OCI-LY7 (cell line): ENCODE measurements around the gene VCL. TPM values are rescaled to one million over a fixed set of nuclear protein-coding genes. Genes with fewer than 3 reads are reported as not detected.

Experiments used
- BruUV-seq: library from RNA; stranded (reverse); fragments of 400-500 nt; replicated peaks from 2 replicates; lab custom pipeline; 2021; lab: Mats Ljungman, UMichigan
- CTCF ChIA-PET: fragments of 300-600 bp; sonication (Branson Sonifier 250); formaldehyde crosslinking; loops from one replicate; lab custom pipeline; 2022; ENCODE audit warnings: antibody characterized with exemption; ENCODE audit not compliant: unreplicated experiment; lab: Charles Lee
- POLR2A ChIA-PET: fragments of 300-600 bp; sonication (Branson Sonifier 250); formaldehyde crosslinking; loops from one replicate; lab custom pipeline; 2022; ENCODE audit warnings: antibody characterized with exemption; lab: Charles Lee
- DNase-seq: peaks from one replicate; pipeline ENCODE4 v3.0.0-alpha.2; 2015; ENCODE audit warnings: low spot score
- H2AFZ ChIP-seq: fragments of 200-600 bp; sonication (generic), shearing (Covaris generic); 2 replicates; pipeline ENCODE4 v1.6.1; 2014; ENCODE audit warnings: mild to moderate bottlenecking, antibody characterized with exemption, low read length, moderate library complexity
- H3K27ac ChIP-seq: fragments of 200-600 bp; sonication (generic); 2 replicates; pipeline ENCODE4 v1.5.1; 2014; ENCODE audit warnings: mixed run types, low read depth, mild to moderate bottlenecking, moderate library complexity, low read length, inconsistent platforms; ENCODE audit not compliant: poor library complexity, severe bottlenecking
- H3K36me3 ChIP-seq: fragments of 200-600 bp; sonication (generic); 2 replicates; pipeline ENCODE4 v1.6.1; 2014; ENCODE audit warnings: mild to moderate bottlenecking, antibody characterized with exemption, low read length, moderate library complexity, mixed read lengths; ENCODE audit not compliant: insufficient read depth
- H3K4me1 ChIP-seq: fragments of 200-600 bp; sonication (generic); 2 replicates; pipeline ENCODE4 v1.5.1; 2014; ENCODE audit warnings: mild to moderate bottlenecking, low read length; ENCODE audit not compliant: insufficient read depth, poor library complexity, severe bottlenecking
- H3K4me2 ChIP-seq: fragments of 200-600 bp; sonication (generic); 2 replicates; pipeline ENCODE4 v1.6.1; 2014; ENCODE audit warnings: mild to moderate bottlenecking, low read length
- H3K4me3 ChIP-seq: fragments of 200-600 bp; sonication (generic); 2 replicates; pipeline ENCODE4 v1.5.1; 2014; ENCODE audit warnings: mild to moderate bottlenecking, low read depth, low read length; ENCODE audit not compliant: poor library complexity, severe bottlenecking
- H3K79me2 ChIP-seq: fragments of 200-600 bp; sonication (generic); 2 replicates; pipeline ENCODE4 v1.6.1; 2016; ENCODE audit warnings: low read depth, mild to moderate bottlenecking, low read length, moderate library complexity, mixed read lengths; ENCODE audit not compliant: insufficient read depth
- H3K9me2 ChIP-seq: fragments of 200-600 bp; sonication (generic); 2 replicates; pipeline ENCODE4 v1.6.1; 2016; ENCODE audit warnings: mild to moderate bottlenecking, low read length, mixed read lengths; ENCODE audit not compliant: insufficient read depth
- H3K9me3 ChIP-seq: fragments of 200-600 bp; sonication (generic); 2 replicates; pipeline ENCODE4 v1.6.1; 2014; ENCODE audit warnings: mild to moderate bottlenecking, mixed run types, low read length, mixed read lengths
- H4K20me1 ChIP-seq: fragments of 200-600 bp; sonication (generic); 2 replicates; pipeline ENCODE4 v1.6.1; 2014; ENCODE audit warnings: mild to moderate bottlenecking, antibody characterized with exemption, low read length, moderate library complexity, mixed read lengths; ENCODE audit not compliant: insufficient read depth
- CTCF ChIP-seq: fragments of 200-600 bp; sonication (generic); conservative IDR thresholded peaks from 2 replicates; pipeline ENCODE4 v1.5.1; 2014; ENCODE audit warnings: mild to moderate bottlenecking, antibody characterized with exemption, low read length, moderate library complexity, mixed read lengths
- EZH2phosphoT487 ChIP-seq: fragments of 200-600 bp; sonication (generic); IDR thresholded peaks from 2 replicates; pipeline ENCODE4 v1.6.1; 2018; ENCODE audit warnings: low read depth, borderline replicate concordance, mild to moderate bottlenecking, mixed run types, antibody characterized with exemption, low read length, moderate library complexity, mixed read lengths
- intact Hi-C: fragments of 100-400 bp; cut with micrococcal nuclease; formaldehyde crosslinking; loops from one replicate; pipeline ENCODE4 v1.10.0; 2022; ENCODE audit not compliant: unreplicated experiment
- total RNA-seq, 2 experiments: library from RNA; depleted of rRNA in 1 of 2; stranded (reverse); fragments of >200 nt in 1 of 2; shearing (Covaris generic) in 1 of 2; gene quantifications; 2 replicates each; pipeline ENCODE4 v1.2.3, GENCODE V29; 2014 to 2022

Gene VCL
- total RNA-seq, 2 experiments from 2014 or later, result 19.1 to 55.5 TPM

GRCh38 chr10:73991203-73991883 is 6.6 kb upstream of the VCL start:
- ChIA-PET POLR2A (interaction anchor here (0.7 to 1.4 kb wide), 5 partner anchors 8 to 111 kb away, joined by 3 to 7 read pairs (median 4); no protein-coding TSS in a partner anchor), CTCF (interaction anchor here (0.7 kb wide), 1 partner anchor 169 kb away, joined by 3 read pairs; no protein-coding TSS in a partner anchor)
- Histone ChIP-seq H3K4me3 (no peak overlapping the region), H3K79me2 (no peaks in the 10 kb centered on the region), H3K9me3 (no peaks in the 10 kb centered on the region), H4K20me1 (no peaks in the 10 kb centered on the region), H3K4me1 (peaks cover 18% of the 10 kb centered on the region), H3K9me2 (no peaks in the 10 kb centered on the region), H3K27ac (no peak overlapping the region), H3K4me2 (no peak overlapping the region), H2AFZ (peak overlapping the region; percentile 68; the same call in 1 of the 2 replicates), H3K36me3 (no peaks in the 10 kb centered on the region)
- TF ChIP-seq EZH2phosphoT487, result no peak
- TF ChIP-seq CTCF, result no peak
- intact Hi-C loops, result no loop called here
- BruUV-seq, result no TSS peak
- no peak for DNase-seq

- no peak overlapping the region for H3K27ac ChIP-seq
- intact Hi-C loops, result no loop called here
- peak overlapping the region; percentile 68; the same call in 1 of the 2 replicates for H2AFZ ChIP-seq
Observed at GRCh38 chr10:73991884-73992245, 6.1 kb upstream of the VCL start.

More at GRCh38 chr10:73991884-73992245, 6.1 kb upstream of the VCL start:
- ChIA-PET POLR2A (interaction anchor here (0.5 to 1.4 kb wide), 6 partner anchors 9 to 788 kb away, joined by 3 to 7 read pairs (median 4); no protein-coding TSS in a partner anchor), CTCF (interaction anchor here (0.7 kb wide), 1 partner anchor 170 kb away, joined by 3 read pairs; no protein-coding TSS in a partner anchor)
- H3K36me3 ChIP-seq, result no peaks in the 10 kb centered on the region
- no peaks in the 10 kb centered on the region for H3K79me2 ChIP-seq
- no peak overlapping the region for H3K4me3 ChIP-seq
- no peak for TF ChIP-seq CTCF
- no peak for TF ChIP-seq EZH2phosphoT487
- H3K4me2 ChIP-seq, result no peak overlapping the region
- H3K4me1 ChIP-seq, result peaks cover 18% of the 10 kb centered on the region
- H3K9me2 ChIP-seq, result no peaks in the 10 kb centered on the region
- peak; percentile 54 for DNase-seq
- H4K20me1 ChIP-seq, result no peaks in the 10 kb centered on the region
- BruUV-seq, result no TSS peak
- no peaks in the 10 kb centered on the region for H3K9me3 ChIP-seq
